HEK293 (cell line): ENCODE measurements around the gene SYS1.

Source experiments
- ATF2 ChIP-seq: fragments of 450-650 bp; formaldehyde crosslinking; IDR thresholded peaks from 2 replicates; pipeline ENCODE4 v1.5.1; 2016; ENCODE audit warnings: missing biosample characterization, missing genetic modification characterization, low read depth
- GLIS1 ChIP-seq: fragments of 450-650 bp; formaldehyde crosslinking; IDR thresholded peaks from 2 replicates; pipeline ENCODE4 v1.5.1; 2016; ENCODE audit warnings: missing biosample characterization, missing genetic modification characterization
- GLIS2 ChIP-seq: fragments of 450-650 bp; formaldehyde crosslinking; IDR thresholded peaks from 2 replicates; pipeline ENCODE4 v1.5.1; 2016; ENCODE audit warnings: missing biosample characterization, missing genetic modification characterization
- PBX3 ChIP-seq: sonication (generic); formaldehyde crosslinking; IDR thresholded peaks from 2 replicates; pipeline ENCODE4 v1.8.1; 2022; ENCODE audit warnings: mild to moderate bottlenecking, moderate library complexity, missing genetic modification reagents
- SP2 ChIP-seq: fragments of 450-650 bp; formaldehyde crosslinking; IDR thresholded peaks from 2 replicates; pipeline ENCODE4 v1.5.1; 2016; ENCODE audit warnings: missing biosample characterization, missing genetic modification characterization
- ZFP3 ChIP-seq: fragments of 450-650 bp; formaldehyde crosslinking; IDR thresholded peaks from 2 replicates; pipeline ENCODE4 v1.5.1; 2016; ENCODE audit warnings: low read depth, missing biosample characterization, missing genetic modification characterization
- ZNF24 ChIP-seq: fragments of 450-650 bp; formaldehyde crosslinking; IDR thresholded peaks from 2 replicates; pipeline ENCODE4 v1.5.1; 2016; ENCODE audit warnings: missing biosample characterization, missing genetic modification characterization
- ZNF26 ChIP-seq: fragments of 450-650 bp; formaldehyde crosslinking; IDR thresholded peaks from 2 replicates; pipeline ENCODE4 v1.5.1; 2016; ENCODE audit warnings: missing biosample characterization, missing genetic modification characterization
- ZNF335 ChIP-seq: fragments of 450-650 bp; formaldehyde crosslinking; conservative IDR thresholded peaks from 2 replicates; pipeline ENCODE4 v1.5.1; 2016; ENCODE audit warnings: missing biosample characterization, missing genetic modification characterization
- ZNF398 ChIP-seq: fragments of 450-650 bp; formaldehyde crosslinking; IDR thresholded peaks from 2 replicates; pipeline ENCODE4 v1.5.1; 2017; ENCODE audit warnings: missing biosample characterization, missing genetic modification characterization
- ZNF521 ChIP-seq: fragments of 450-650 bp; formaldehyde crosslinking; IDR thresholded peaks from 2 replicates; pipeline ENCODE4 v1.5.1; 2017; ENCODE audit warnings: missing biosample characterization, mild to moderate bottlenecking, missing genetic modification characterization
- ZNF561 ChIP-seq: fragments of 450-650 bp; IDR thresholded peaks from 2 replicates; pipeline ENCODE4 v1.5.1; 2018; ENCODE audit warnings: missing biosample characterization, missing genetic modification characterization, borderline replicate concordance
- ZNF600 ChIP-seq: fragments of 450-650 bp; formaldehyde crosslinking; IDR thresholded peaks from 2 replicates; pipeline ENCODE4 v1.5.1; 2016; ENCODE audit warnings: missing biosample characterization, missing genetic modification characterization
- ZNF629 ChIP-seq: fragments of 450-650 bp; formaldehyde crosslinking; IDR thresholded peaks from 2 replicates; pipeline ENCODE4 v1.5.1; 2017; ENCODE audit warnings: missing biosample characterization, missing genetic modification characterization
- ZNF76 ChIP-seq: fragments of 450-650 bp; formaldehyde crosslinking; IDR thresholded peaks from 2 replicates; pipeline ENCODE4; 2016; ENCODE audit warnings: low read depth, missing biosample characterization, missing genetic modification characterization, borderline replicate concordance
- ZNF830 ChIP-seq: fragments of 450-650 bp; IDR thresholded peaks from 2 replicates; pipeline ENCODE4 v1.5.0; 2018; ENCODE audit warnings: missing biosample characterization, missing genetic modification characterization, low read depth, mild to moderate bottlenecking, moderate library complexity
- ZNF843 ChIP-seq: fragments of 450-650 bp; formaldehyde crosslinking; IDR thresholded peaks from 2 replicates; pipeline ENCODE4 v1.5.1; 2016; ENCODE audit warnings: missing biosample characterization, missing genetic modification characterization
- ZSCAN16 ChIP-seq: fragments of 450-650 bp; formaldehyde crosslinking; IDR thresholded peaks from 2 replicates; pipeline ENCODE4 v1.5.1; 2016; ENCODE audit warnings: missing biosample characterization, missing genetic modification characterization
- TF ChIP-seq, protein P1 (sequence below): fragments of 450-650 bp; formaldehyde crosslinking; IDR thresholded peaks from 2 replicates; pipeline ENCODE4 v1.5.1; 2016; ENCODE audit warnings: missing biosample characterization, missing genetic modification characterization
- TF ChIP-seq, protein P2 (sequence below): fragments of 450-650 bp; formaldehyde crosslinking; IDR thresholded peaks from 2 replicates; pipeline ENCODE4 v1.5.1; 2016; ENCODE audit warnings: missing biosample characterization, missing genetic modification characterization

SYS1 gene

DNA sequence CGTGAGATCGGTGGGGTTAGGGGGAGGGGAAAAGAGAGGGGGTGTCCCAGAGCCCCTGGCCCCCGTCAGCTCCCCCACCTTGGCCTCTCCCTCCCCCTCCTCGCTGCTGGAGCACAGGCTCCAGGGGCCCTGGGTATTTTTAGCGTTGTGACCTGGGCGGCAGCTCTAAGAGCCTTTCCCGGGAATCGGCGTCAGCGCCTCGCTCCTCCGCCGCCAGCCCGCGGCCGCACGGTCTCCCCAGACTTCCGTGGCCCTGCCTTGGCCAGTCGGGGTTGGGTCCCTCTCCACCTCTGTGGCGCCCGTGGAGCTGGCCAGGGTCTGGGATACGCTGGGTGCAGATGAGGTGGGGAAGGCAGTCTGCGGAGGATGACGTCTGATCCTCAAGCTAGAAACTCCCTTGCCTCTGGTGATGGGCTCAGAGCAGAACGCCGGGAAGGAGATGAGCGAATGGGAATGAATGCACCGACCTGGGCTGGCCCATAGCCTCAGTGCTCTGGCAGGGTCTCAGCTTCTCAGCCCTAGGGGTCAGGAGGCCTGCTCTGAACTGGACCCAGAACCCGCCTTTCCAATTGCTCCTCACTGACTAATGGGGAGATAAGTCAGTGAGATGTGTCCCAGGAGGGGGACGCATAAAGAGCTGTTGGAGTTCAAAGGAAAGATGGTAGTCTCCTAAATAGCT lies 44.2 kb downstream of the SYS1 start (continued):
- TF ChIP-seq ZNF629 = 0 out of 2 replicates have a peak, but pooled peaks have one; percentile 25
- TF ChIP-seq, protein P1, sequence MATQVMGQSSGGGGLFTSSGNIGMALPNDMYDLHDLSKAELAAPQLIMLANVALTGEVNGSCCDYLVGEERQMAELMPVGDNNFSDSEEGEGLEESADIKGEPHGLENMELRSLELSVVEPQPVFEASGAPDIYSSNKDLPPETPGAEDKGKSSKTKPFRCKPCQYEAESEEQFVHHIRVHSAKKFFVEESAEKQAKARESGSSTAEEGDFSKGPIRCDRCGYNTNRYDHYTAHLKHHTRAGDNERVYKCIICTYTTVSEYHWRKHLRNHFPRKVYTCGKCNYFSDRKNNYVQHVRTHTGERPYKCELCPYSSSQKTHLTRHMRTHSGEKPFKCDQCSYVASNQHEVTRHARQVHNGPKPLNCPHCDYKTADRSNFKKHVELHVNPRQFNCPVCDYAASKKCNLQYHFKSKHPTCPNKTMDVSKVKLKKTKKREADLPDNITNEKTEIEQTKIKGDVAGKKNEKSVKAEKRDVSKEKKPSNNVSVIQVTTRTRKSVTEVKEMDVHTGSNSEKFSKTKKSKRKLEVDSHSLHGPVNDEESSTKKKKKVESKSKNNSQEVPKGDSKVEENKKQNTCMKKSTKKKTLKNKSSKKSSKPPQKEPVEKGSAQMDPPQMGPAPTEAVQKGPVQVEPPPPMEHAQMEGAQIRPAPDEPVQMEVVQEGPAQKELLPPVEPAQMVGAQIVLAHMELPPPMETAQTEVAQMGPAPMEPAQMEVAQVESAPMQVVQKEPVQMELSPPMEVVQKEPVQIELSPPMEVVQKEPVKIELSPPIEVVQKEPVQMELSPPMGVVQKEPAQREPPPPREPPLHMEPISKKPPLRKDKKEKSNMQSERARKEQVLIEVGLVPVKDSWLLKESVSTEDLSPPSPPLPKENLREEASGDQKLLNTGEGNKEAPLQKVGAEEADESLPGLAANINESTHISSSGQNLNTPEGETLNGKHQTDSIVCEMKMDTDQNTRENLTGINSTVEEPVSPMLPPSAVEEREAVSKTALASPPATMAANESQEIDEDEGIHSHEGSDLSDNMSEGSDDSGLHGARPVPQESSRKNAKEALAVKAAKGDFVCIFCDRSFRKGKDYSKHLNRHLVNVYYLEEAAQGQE (tag by site-specific recombination) = peak; percentile 71; the same call in 1 of the 2 replicates
- TF ChIP-seq ZSCAN16 (tag by site-specific recombination) = no peak
- TF ChIP-seq GLIS2 = peak; percentile 12; the same call in 1 of the 2 replicates
- no peak for TF ChIP-seq ZFP3 (tag by site-specific recombination)
- peak; percentile 65 for TF ChIP-seq ZNF335
- no peak for TF ChIP-seq ZNF561 (tag by site-specific recombination)
- TF ChIP-seq ZNF398 (tag by site-specific recombination) = peak; percentile 94
- TF ChIP-seq, protein P2, sequence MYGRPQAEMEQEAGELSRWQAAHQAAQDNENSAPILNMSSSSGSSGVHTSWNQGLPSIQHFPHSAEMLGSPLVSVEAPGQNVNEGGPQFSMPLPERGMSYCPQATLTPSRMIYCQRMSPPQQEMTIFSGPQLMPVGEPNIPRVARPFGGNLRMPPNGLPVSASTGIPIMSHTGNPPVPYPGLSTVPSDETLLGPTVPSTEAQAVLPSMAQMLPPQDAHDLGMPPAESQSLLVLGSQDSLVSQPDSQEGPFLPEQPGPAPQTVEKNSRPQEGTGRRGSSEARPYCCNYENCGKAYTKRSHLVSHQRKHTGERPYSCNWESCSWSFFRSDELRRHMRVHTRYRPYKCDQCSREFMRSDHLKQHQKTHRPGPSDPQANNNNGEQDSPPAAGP (tag by site-specific recombination) = no peak; the same call in 1 of the 2 replicates
- peak; percentile 75 for TF ChIP-seq ZNF76 (tag by site-specific recombination)
- TF ChIP-seq ZNF843 (tag by site-specific recombination) = no peak
- no peak for TF ChIP-seq PBX3 (CRISPR knock-in tag)
- no peak for TF ChIP-seq ZNF521
- TF ChIP-seq ZNF24 (tag by site-specific recombination) = no peak; the same call in 1 of the 2 replicates
- TF ChIP-seq ZNF26 (tag by site-specific recombination) = no peak
- TF ChIP-seq GLIS1 (tag by site-specific recombination) = peak; percentile 43; the same call in 1 of the 2 replicates
- TF ChIP-seq SP2 (tag by site-specific recombination) = peak; percentile 5; the same call in 1 of the 2 replicates
- TF ChIP-seq ATF2 (tag by site-specific recombination) = peak; percentile 51
- TF ChIP-seq ZNF830 (tag by site-specific recombination) = no peak
- TF ChIP-seq ZNF600 = peak; percentile 78
- TF ChIP-seq, all 188 proteins: peak for 13
